Measurements from ENCODE around the gene RBM8A.

The RBM8A gene

GRCh38 chr1:145918144-145918991 is 8.9 kb downstream of the RBM8A start, which contains the start of gene PEX11B:
Gene PEX11B (minus strand): TSS chr1:145918717. CDS start chr1:145918688, 29 bp downstream.
- Histone ChIP-seq H3K79me2 (ENCODE audit: control insufficient read depth, low read length) (peaks cover 15% of the 10 kb centered on the region), H4K20me1 (ENCODE audit: control insufficient read depth, insufficient read depth, low read depth, low read length) (no peaks in the 10 kb centered on the region), H3K9me3 (ENCODE audit: control insufficient read depth, insufficient read depth, low read length) (no peaks in the 10 kb centered on the region), H3K36me3 (ENCODE audit: control insufficient read depth, low read length) (peaks cover 30% of the 10 kb centered on the region), H3K4me3 (ENCODE audit: low read length) (peak within 1 kb of the TSS; percentile 93), H3K9me2 (replicated peaks; ENCODE audit: control insufficient read depth, low read length) (no peaks in the 10 kb centered on the region), H3F3A (ENCODE audit: control insufficient read depth, insufficient read depth) (peaks cover 22% of the 10 kb centered on the region), H3K27ac (ENCODE audit: low read depth, low read length) (peak within 1 kb of the TSS; percentile 80), H3K27me3 (ENCODE audit: control insufficient read depth, low read length) (no peaks in the 10 kb centered on the region), H3K4me2 (ENCODE audit: low read length) (peak within 1 kb of the TSS; percentile 90), H3K4me1 (ENCODE audit: control insufficient read depth, low read length) (peaks cover 24% of the 10 kb centered on the region)
- no peak for TF ChIP-seq EZH2phosphoT487 (IDR thresholded peaks at IDR 0.05; ENCODE audit: borderline replicate concordance, low read length)
- TF ChIP-seq, protein P1, sequence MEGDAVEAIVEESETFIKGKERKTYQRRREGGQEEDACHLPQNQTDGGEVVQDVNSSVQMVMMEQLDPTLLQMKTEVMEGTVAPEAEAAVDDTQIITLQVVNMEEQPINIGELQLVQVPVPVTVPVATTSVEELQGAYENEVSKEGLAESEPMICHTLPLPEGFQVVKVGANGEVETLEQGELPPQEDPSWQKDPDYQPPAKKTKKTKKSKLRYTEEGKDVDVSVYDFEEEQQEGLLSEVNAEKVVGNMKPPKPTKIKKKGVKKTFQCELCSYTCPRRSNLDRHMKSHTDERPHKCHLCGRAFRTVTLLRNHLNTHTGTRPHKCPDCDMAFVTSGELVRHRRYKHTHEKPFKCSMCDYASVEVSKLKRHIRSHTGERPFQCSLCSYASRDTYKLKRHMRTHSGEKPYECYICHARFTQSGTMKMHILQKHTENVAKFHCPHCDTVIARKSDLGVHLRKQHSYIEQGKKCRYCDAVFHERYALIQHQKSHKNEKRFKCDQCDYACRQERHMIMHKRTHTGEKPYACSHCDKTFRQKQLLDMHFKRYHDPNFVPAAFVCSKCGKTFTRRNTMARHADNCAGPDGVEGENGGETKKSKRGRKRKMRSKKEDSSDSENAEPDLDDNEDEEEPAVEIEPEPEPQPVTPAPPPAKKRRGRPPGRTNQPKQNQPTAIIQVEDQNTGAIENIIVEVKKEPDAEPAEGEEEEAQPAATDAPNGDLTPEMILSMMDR (IDR thresholded peaks at IDR 0.05; ENCODE audit: low read depth, low read length, poor library complexity, severe bottlenecking): no peak

GRCh38 chr1:145917595-145917994 is 9.7 kb downstream of the RBM8A start:
- Histone ChIP-seq H3F3A (ENCODE audit: control insufficient read depth, insufficient read depth) (peaks cover 17% of the 10 kb centered on the region), H3K4me2 (ENCODE audit: low read length) (peak overlapping the region; percentile 90), H3K4me3 (ENCODE audit: low read length) (peak overlapping the region; percentile 93), H3K36me3 (ENCODE audit: control insufficient read depth, low read length) (peaks cover 31% of the 10 kb centered on the region), H3K27ac (ENCODE audit: low read depth, low read length) (no peak overlapping the region), H3K9me3 (ENCODE audit: control insufficient read depth, insufficient read depth, low read length) (no peaks in the 10 kb centered on the region), H3K27me3 (ENCODE audit: control insufficient read depth, low read length) (no peaks in the 10 kb centered on the region), H3K4me1 (ENCODE audit: control insufficient read depth, low read length) (peaks cover 24% of the 10 kb centered on the region), H4K20me1 (ENCODE audit: control insufficient read depth, insufficient read depth, low read depth, low read length) (no peaks in the 10 kb centered on the region), H3K9me2 (replicated peaks; ENCODE audit: control insufficient read depth, low read length) (no peaks in the 10 kb centered on the region), H3K79me2 (ENCODE audit: control insufficient read depth, low read length) (peaks cover 15% of the 10 kb centered on the region)
- TF ChIP-seq EZH2phosphoT487 (IDR thresholded peaks at IDR 0.05; ENCODE audit: borderline replicate concordance, low read length): no peak
- TF ChIP-seq, protein P1 (IDR thresholded peaks at IDR 0.05; ENCODE audit: low read depth, low read length, poor library complexity, severe bottlenecking): no peak

DNA sequence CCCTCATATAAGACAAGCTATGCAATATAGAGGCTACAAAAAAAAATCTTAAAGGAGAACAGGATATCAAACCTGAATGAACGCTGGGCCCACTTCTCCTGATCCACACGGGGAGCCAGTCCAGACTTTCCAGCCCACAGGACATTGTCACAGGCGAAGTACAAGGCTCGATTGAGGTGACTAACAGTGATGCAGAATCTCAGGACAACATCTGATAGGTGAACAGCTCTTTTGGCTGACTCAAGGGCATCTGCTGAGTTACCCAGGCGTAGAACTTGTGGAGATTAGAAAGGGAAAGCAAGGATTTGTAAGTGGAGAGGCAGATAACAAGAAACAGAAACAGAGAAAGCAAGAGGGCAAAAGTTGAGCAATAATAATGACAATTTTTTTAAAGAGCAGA is 10.5 kb downstream of the RBM8A start:
- no peak overlapping the region for H3K27ac ChIP-seq (ENCODE audit: low read depth, low read length)
- no peaks in the 10 kb centered on the region for H3K9me2 ChIP-seq (replicated peaks; ENCODE audit: control insufficient read depth, low read length)
- H3K4me3 ChIP-seq (ENCODE audit: low read length): no peak overlapping the region
- H3K27me3 ChIP-seq (ENCODE audit: control insufficient read depth, low read length): no peaks in the 10 kb centered on the region
- peaks cover 33% of the 10 kb centered on the region for H3K36me3 ChIP-seq (ENCODE audit: control insufficient read depth, low read length)
- no peak for TF ChIP-seq EZH2phosphoT487 (IDR thresholded peaks at IDR 0.05; ENCODE audit: borderline replicate concordance, low read length)
- TF ChIP-seq, protein P1 (IDR thresholded peaks at IDR 0.05; ENCODE audit: low read depth, low read length, poor library complexity, severe bottlenecking): no peak
- no peaks in the 10 kb centered on the region for H3K9me3 ChIP-seq (ENCODE audit: control insufficient read depth, insufficient read depth, low read length)
- peaks cover 14% of the 10 kb centered on the region for H3F3A ChIP-seq (ENCODE audit: control insufficient read depth, insufficient read depth)
- H3K4me1 ChIP-seq (ENCODE audit: control insufficient read depth, low read length): peaks cover 24% of the 10 kb centered on the region
- no peaks in the 10 kb centered on the region for H4K20me1 ChIP-seq (ENCODE audit: control insufficient read depth, insufficient read depth, low read depth, low read length)
- peak overlapping the region; percentile 8; the same call in 1 of the 2 replicates for H3K4me2 ChIP-seq (ENCODE audit: low read length)
- H3K79me2 ChIP-seq (ENCODE audit: control insufficient read depth, low read length): peaks cover 15% of the 10 kb centered on the region
